MV-4-11 (cell line): ENCODE data around the gene POLN.
"Not testable (repeated sequence)": the region's sequence is repeated elsewhere in the genome, so short reads cannot be mapped to it uniquely, and the experiment has no call there.

Experiments used
- DNase-seq: peaks from one replicate; lab custom pipeline; 2025; lab: John Stamatoyannopoulos, UW

POLN gene

GRCh38 chr4:2251795-2252529 is 10.0 kb upstream of the POLN start:
- DNase-seq = no peak

GRCh38 chr4:2251073-2251794 is 9.3 kb upstream of the POLN start:
- DNase-seq = no peak

GRCh38 chr4:2250357-2251072 is 8.6 kb upstream of the POLN start:
- DNase-seq = no peak

GRCh38 chr4:2249526-2250356 is 7.8 kb upstream of the POLN start:
- DNase-seq = no peak

GRCh38 chr4:2248821-2249261 is 6.9 kb upstream of the POLN start:
- DNase-seq = no peak

GRCh38 chr4:2248044-2248780 is 6.3 kb upstream of the POLN start:
- DNase-seq = no peak

- no peak for DNase-seq
These were observed 5.5 kb upstream of the POLN start for GRCh38 chr4:2247128-2248043.

- no peak for DNase-seq
These were observed 4.6 kb upstream of the POLN start for GRCh38 chr4:2246384-2247127.

GRCh38 chr4:2245787-2246275 is 3.9 kb upstream of the POLN start:
- no peak for DNase-seq

GRCh38 chr4:2245057-2245786 is 3.3 kb upstream of the POLN start:
- DNase-seq = no peak

GRCh38 chr4:2243681-2244380 is 1.9 kb upstream of the POLN start:
- DNase-seq = peak; percentile 80

- DNase-seq = no peak
These were observed 918 bp downstream of the POLN start for GRCh38 chr4:2241003-2241402.

- DNase-seq = no peak
These were observed 4.8 kb downstream of the POLN start for GRCh38 chr4:2236944-2237666.

GRCh38 chr4:2231082-2231481 is 10.8 kb downstream of the POLN start:
- no peak for DNase-seq

- DNase-seq = no peak
These were observed 15.7 kb downstream of the POLN start for GRCh38 chr4:2226261-2226660.

- DNase-seq = no peak
These were observed 19.1 kb downstream of the POLN start for GRCh38 chr4:2222838-2223237.

- not testable (repeated sequence) for DNase-seq
These were observed 20.5 kb downstream of the POLN start for GRCh38 chr4:2221378-2221777.
